Tibial artery (tissue), 4 donors: ENCODE results near the gene PALD1.

Source experiments
- DNase-seq, 2 donors: peaks; one replicate each; pipeline ENCODE4 v3.0.0-alpha.2; 2019
- H3K27ac ChIP-seq, 2 donors: fragments of 200-600 bp; sonication (generic) in 1 of 2; 1 replicate in 1 of 2; 2 replicates in 1 of 2; pipeline ENCODE4 v1.5.1; 2018 to 2019; ENCODE audit warnings: mild to moderate bottlenecking in 1 of 2
- H3K27me3 ChIP-seq, 2 donors: fragments of 200-600 bp; sonication (generic) in 1 of 2; one replicate each; pipeline versions ENCODE4 v1.5.1 to v1.6.0; 2016 to 2019
- H3K36me3 ChIP-seq, 3 donors: fragments of 200-600 bp; sonication (generic) in 2 of 3; one replicate each; pipeline ENCODE4 v1.5.1; 2016 to 2019; ENCODE audit warnings: mild to moderate bottlenecking in 2 of 3
- H3K4me1 ChIP-seq, 4 donors: fragments of 200-600 bp; sonication (generic) in 2 of 4; 1 replicate in 3 of 4; 2 replicates in 1 of 4; pipeline ENCODE4 v1.5.1; 2016 to 2019
- H3K4me3 ChIP-seq, 2 donors: fragments of 200-600 bp; sonication (generic) in 1 of 2; 1 replicate in 1 of 2; 2 replicates in 1 of 2; pipeline ENCODE4 v1.5.1; 2018 to 2019; ENCODE audit warnings: mild to moderate bottlenecking in 2 of 2
- H3K9me3 ChIP-seq, 3 donors: fragments of 200-600 bp; sonication (generic) in 1 of 3; one replicate each; pipeline ENCODE4 v1.5.1; 2016 to 2019
- intact Hi-C: fragments of 100-400 bp; cut with DNase I; formaldehyde crosslinking; loops from one replicate; pipeline ENCODE4 v1.15.0; 2023; ENCODE audit warnings: low total_unique reads
- TF ChIP-seq, protein P1 (sequence below), 2 experiments: fragments of 200-600 bp in 1 of 2; fragments of 450-650 bp in 1 of 2; IDR thresholded peaks; one replicate each; pipeline ENCODE4 v1.5.1; 2017 to 2019; ENCODE audit warnings: antibody characterized with exemption in 2 of 2, mild to moderate bottlenecking in 1 of 2, moderate library complexity in 1 of 2

The PALD1 gene

GRCh38 chr10:70543911-70544310 lies 65.3 kb downstream of the PALD1 start:
- Histone ChIP-seq H3K4me3 (no peak overlapping the region), H3K27ac (no peak overlapping the region), H3K9me3 (no peaks in the 10 kb centered on the region), H3K27me3 (no peaks in the 10 kb centered on the region), H3K4me1 (no peaks in the 10 kb centered on the region), H3K36me3 (peaks cover 7 to 38% (median 22%) of the 10 kb centered on the region in 3 donors)
- TF ChIP-seq, protein P1, sequence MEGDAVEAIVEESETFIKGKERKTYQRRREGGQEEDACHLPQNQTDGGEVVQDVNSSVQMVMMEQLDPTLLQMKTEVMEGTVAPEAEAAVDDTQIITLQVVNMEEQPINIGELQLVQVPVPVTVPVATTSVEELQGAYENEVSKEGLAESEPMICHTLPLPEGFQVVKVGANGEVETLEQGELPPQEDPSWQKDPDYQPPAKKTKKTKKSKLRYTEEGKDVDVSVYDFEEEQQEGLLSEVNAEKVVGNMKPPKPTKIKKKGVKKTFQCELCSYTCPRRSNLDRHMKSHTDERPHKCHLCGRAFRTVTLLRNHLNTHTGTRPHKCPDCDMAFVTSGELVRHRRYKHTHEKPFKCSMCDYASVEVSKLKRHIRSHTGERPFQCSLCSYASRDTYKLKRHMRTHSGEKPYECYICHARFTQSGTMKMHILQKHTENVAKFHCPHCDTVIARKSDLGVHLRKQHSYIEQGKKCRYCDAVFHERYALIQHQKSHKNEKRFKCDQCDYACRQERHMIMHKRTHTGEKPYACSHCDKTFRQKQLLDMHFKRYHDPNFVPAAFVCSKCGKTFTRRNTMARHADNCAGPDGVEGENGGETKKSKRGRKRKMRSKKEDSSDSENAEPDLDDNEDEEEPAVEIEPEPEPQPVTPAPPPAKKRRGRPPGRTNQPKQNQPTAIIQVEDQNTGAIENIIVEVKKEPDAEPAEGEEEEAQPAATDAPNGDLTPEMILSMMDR (IDR thresholded peaks at IDR 0.05): no peak
- intact Hi-C loops: loop anchor here (10.0 kb wide), 1 partner anchor 331 kb away; no protein-coding TSS in a partner anchor
- no peak for DNase-seq

- Histone ChIP-seq H3K27ac (no peak overlapping the region), H3K27me3 (no peaks in the 10 kb centered on the region), H3K36me3 (peaks cover 7 to 35% (median 22%) of the 10 kb centered on the region in 3 donors), H3K4me1 (no peaks in the 10 kb centered on the region), H3K4me3 (no peak overlapping the region), H3K9me3 (no peaks in the 10 kb centered on the region)
- intact Hi-C loops: loop anchor here (5.0 to 10.0 kb wide), 2 partner anchors 218 to 330 kb away; no protein-coding TSS in a partner anchor
- DNase-seq: no peak
- TF ChIP-seq, protein P1 (IDR thresholded peaks at IDR 0.05): no peak
Observed at GRCh38 chr10:70544431-70545340, 66.1 kb downstream of the PALD1 start.

DNA sequence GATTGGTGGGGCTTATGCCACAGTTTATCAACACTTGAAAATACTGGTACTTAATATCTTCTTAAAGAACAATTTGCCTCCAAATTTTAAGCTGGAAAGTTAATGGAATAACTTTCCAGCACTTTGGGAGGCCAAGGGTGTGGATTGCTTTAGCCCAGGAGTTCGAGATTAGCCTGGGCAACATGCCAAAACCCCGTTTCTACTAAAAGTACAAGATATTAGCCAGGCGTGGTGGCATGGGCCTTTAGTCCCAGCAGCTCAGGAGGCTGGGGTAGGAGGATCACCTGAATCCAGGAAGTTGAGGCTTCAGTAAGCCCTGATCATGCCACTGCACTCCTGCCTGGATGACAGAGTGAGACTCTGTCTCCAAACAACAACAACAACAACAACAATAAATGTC lies 68.0 kb downstream of the PALD1 start:
- no peak overlapping the region for H3K27ac ChIP-seq
- H3K27me3 ChIP-seq: no peaks in the 10 kb centered on the region
- H3K4me3 ChIP-seq: no peak overlapping the region
- H3K36me3 ChIP-seq: peaks cover 4 to 32% (median 17%) of the 10 kb centered on the region in 3 donors
- DNase-seq: no peak
- TF ChIP-seq, protein P1 (IDR thresholded peaks at IDR 0.05): no peak
- H3K4me1 ChIP-seq: peaks cover 0 to 3% (median 3%) of the 10 kb centered on the region in 4 donors
- no peaks in the 10 kb centered on the region for H3K9me3 ChIP-seq
- intact Hi-C loops: loop anchor here (5.0 to 10.0 kb wide), 2 partner anchors 216 to 328 kb away; no protein-coding TSS in a partner anchor

DNA sequence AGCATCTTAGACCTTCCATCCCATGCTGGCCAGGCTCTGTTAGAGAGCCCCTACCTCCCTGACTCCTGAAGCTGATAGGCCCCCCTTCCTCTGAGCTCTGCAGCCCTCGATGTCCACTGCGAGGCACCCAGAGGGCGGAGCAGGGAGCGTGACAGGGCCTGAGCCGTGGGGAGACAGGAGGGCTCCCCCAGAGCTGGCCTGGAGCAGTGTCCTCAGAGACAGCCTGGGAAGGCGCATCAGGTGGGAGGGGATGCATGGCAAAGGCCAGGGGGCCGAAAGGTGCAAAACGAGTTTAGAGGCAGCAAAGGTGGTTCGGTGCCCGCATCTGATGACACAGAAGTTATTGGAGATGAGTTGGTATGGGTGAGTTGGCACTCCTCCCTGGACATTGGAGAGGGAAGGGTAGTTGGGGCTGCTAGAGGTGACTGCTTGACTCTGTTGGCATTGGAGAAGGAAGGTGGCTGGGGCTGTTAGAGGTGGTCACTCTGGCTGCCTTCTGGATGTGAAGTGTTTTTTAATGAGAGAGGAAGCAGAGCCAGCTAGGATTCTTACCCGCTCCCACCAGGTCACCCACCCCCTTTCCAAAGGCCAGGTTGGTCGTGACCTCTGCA lies 70.9 kb downstream of the PALD1 start:
- Histone ChIP-seq H3K9me3 (no peaks in the 10 kb centered on the region), H3K4me1 (peaks cover 0 to 9% (median 5%) of the 10 kb centered on the region in 4 donors), H3K27ac (no peak overlapping the region), H3K4me3 (no peak overlapping the region), H3K27me3 (no peaks in the 10 kb centered on the region), H3K36me3 (peaks cover 0 to 19% (median 10%) of the 10 kb centered on the region in 3 donors)
- intact Hi-C loops: loop anchor here (5.0 to 10.0 kb wide), 2 partner anchors 213 to 325 kb away; no protein-coding TSS in a partner anchor
- no peak for DNase-seq
- TF ChIP-seq, protein P1 (IDR thresholded peaks at IDR 0.05): no peak

DNA sequence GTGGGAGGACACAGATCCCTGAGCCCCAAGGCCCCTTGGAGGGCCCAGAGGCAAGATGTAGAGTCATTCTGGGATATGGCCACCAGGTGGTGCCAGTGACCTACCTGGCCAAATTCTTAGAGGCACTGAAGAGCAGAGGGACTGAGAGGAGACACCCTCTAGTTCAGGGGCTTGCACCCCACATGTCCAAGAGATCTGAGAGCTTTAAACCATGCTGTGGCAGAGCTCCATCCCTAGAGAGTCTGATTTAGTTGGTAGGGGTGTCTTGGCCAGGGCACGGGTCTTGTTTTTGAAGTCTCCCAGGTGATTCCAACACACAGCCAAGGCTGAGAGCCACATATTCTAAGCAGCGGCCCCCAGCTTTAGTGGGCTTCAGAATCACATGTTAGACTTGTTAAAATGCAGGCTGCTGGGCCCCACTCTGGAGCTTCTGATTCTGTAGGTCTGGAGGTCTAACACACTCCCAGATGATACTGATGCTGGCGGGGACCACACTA lies 71.4 kb downstream of the PALD1 start:
- no peak overlapping the region for H3K27ac ChIP-seq
- H3K36me3 ChIP-seq: peaks cover 0 to 19% (median 8%) of the 10 kb centered on the region in 3 donors
- peaks cover 0 to 9% (median 5%) of the 10 kb centered on the region in 4 donors for H3K4me1 ChIP-seq
- H3K4me3 ChIP-seq: no peak overlapping the region
- TF ChIP-seq, protein P1 (IDR thresholded peaks at IDR 0.05): peak; percentile 88 to 90
- H3K27me3 ChIP-seq: no peaks in the 10 kb centered on the region
- DNase-seq: peak; percentile 65 to 76
- intact Hi-C loops: loop anchor here (5.0 to 10.0 kb wide), 2 partner anchors 212 to 325 kb away; no protein-coding TSS in a partner anchor
- H3K9me3 ChIP-seq: no peaks in the 10 kb centered on the region
